Esophagus squamous epithelium (tissue), 4 donors: ENCODE data around the gene KIF26B.

Source experiments
- POLR2A ChIP-seq, 4 donors: fragments of 450-650 bp; IDR thresholded peaks; one replicate each; pipeline ENCODE4 v1.6.1; 2017; ENCODE audit warnings: antibody characterized with exemption in 4 of 4, mild to moderate bottlenecking in 4 of 4, moderate library complexity in 3 of 4
- TF ChIP-seq, protein P1 (sequence below), 6 experiments: fragments of 450-650 bp in 4 of 6; fragments of 200-600 bp in 2 of 6; sonication (generic) in 2 of 6; IDR thresholded peaks; one replicate each; pipeline ENCODE4 v1.5.1; 2016 to 2019; ENCODE audit warnings: antibody characterized with exemption in 6 of 6, mild to moderate bottlenecking in 4 of 6, moderate library complexity in 4 of 6

DNA sequence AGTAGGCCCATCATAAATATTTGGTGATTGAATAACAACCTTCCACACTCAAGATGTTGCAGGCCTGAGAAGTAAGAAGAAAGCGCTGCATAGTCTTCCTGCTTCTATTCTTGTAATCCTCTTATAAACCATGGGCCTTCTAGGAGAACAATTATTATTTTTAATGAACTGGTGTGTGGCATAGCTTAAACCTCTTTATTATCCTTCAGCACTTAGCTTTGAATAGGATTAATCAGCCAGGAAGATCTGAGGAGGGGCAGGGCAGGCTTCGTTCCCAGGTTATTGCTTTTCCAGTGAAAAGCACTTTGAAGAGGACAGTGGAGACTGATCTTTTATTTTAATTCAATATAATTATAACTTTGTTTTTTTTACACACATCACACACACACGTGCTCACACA, 42.3 kb downstream of the KIF26B start:
- TF ChIP-seq, protein P1, sequence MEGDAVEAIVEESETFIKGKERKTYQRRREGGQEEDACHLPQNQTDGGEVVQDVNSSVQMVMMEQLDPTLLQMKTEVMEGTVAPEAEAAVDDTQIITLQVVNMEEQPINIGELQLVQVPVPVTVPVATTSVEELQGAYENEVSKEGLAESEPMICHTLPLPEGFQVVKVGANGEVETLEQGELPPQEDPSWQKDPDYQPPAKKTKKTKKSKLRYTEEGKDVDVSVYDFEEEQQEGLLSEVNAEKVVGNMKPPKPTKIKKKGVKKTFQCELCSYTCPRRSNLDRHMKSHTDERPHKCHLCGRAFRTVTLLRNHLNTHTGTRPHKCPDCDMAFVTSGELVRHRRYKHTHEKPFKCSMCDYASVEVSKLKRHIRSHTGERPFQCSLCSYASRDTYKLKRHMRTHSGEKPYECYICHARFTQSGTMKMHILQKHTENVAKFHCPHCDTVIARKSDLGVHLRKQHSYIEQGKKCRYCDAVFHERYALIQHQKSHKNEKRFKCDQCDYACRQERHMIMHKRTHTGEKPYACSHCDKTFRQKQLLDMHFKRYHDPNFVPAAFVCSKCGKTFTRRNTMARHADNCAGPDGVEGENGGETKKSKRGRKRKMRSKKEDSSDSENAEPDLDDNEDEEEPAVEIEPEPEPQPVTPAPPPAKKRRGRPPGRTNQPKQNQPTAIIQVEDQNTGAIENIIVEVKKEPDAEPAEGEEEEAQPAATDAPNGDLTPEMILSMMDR (IDR thresholded peaks at IDR 0.05) = no peak
- no peak for TF ChIP-seq POLR2A (IDR thresholded peaks at IDR 0.05)
